Stimulated activated memory B cell treated with anti-CD40 and anti-IgM and Interleukin-4, amounts not matched to agents 10 μg/mL and 1 μg/mL and 100 μg/mL, for 72 hours (primary cell): ENCODE results near the gene NOL12.
"Not testable (repeated sequence)": the region's sequence is repeated elsewhere in the genome, so short reads cannot be mapped to it uniquely, and the experiment has no call there.

Experiments
- ATAC-seq: fragments of 150-1000 bp; cut with Tn5 transposase; 2 replicates; pipeline ENCODE4 v1.10.0; 2021
- H3K27ac Mint-ChIP-seq: one replicate; pipeline ENCODE4 v1.8.0; 2022; ENCODE audit warnings: mild to moderate bottlenecking, mixed read lengths
- H3K27me3 Mint-ChIP-seq: one replicate; pipeline ENCODE4 v1.8.0; 2022; ENCODE audit warnings: mixed read lengths
- H3K36me3 Mint-ChIP-seq: one replicate; pipeline ENCODE4 v1.8.0; 2022; ENCODE audit warnings: mixed read lengths
- H3K4me1 Mint-ChIP-seq: one replicate; pipeline ENCODE4 v1.8.0; 2022; ENCODE audit warnings: mixed read lengths
- H3K4me3 Mint-ChIP-seq: one replicate; pipeline ENCODE4 v1.8.0; 2022; ENCODE audit warnings: mild to moderate bottlenecking, moderate library complexity, mixed read lengths
- H3K9me3 Mint-ChIP-seq: one replicate; pipeline ENCODE4 v1.8.0; 2022; ENCODE audit warnings: mixed read lengths

Gene NOL12

GRCh38 chr22:37655252-37655563, 30.9 kb upstream of the NOL12 start:
- H3K27me3 Mint-ChIP-seq = no peaks in the 10 kb centered on the region
- H3K36me3 Mint-ChIP-seq = peaks cover 33% of the 10 kb centered on the region
- no peaks in the 10 kb centered on the region for H3K9me3 Mint-ChIP-seq
- H3K27ac Mint-ChIP-seq = no peak overlapping the region
- ATAC-seq = no peak
- no peak overlapping the region for H3K4me3 Mint-ChIP-seq
- peaks cover 20% of the 10 kb centered on the region for H3K4me1 Mint-ChIP-seq

DNA sequence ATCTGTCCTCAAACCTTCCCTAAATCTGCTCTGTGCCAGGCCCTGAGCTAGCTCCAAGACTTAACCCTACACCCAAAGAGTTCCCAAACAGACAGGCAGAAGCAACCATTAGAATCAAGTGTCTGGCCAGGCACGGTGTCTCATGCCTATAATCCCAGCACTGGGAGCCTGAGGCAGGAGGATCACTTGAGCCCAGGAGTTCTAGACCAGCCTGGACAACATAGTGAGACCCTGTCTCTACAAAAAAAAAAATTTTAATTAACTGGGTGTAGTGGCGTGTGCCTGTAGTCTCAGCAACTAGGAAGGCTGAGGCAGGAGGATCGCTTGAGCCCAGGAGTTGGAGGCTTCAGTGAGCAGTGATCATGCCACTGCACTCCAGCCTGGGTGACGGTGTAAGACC, 29.6 kb upstream of the NOL12 start:
- H3K4me3 Mint-ChIP-seq, ATAC-seq, H3K27me3 Mint-ChIP-seq, H3K9me3 Mint-ChIP-seq: not testable (repeated sequence)
- peak overlapping the region; percentile 52 for H3K27ac Mint-ChIP-seq
- H3K4me1 Mint-ChIP-seq = peaks cover 34% of the 10 kb centered on the region
- H3K36me3 Mint-ChIP-seq = peaks cover 35% of the 10 kb centered on the region

- Mint-ChIP-seq H3K27me3 (no peaks in the 10 kb centered on the region), H3K36me3 (peaks cover 31% of the 10 kb centered on the region), H3K9me3 (no peaks in the 10 kb centered on the region), H3K27ac (peak overlapping the region; percentile 92), H3K4me3 (peak overlapping the region; percentile 85), H3K4me1 (peaks cover 45% of the 10 kb centered on the region)
- no peak for ATAC-seq
Observed at GRCh38 chr22:37657590-37658132, 28.5 kb upstream of the NOL12 start.

DNA sequence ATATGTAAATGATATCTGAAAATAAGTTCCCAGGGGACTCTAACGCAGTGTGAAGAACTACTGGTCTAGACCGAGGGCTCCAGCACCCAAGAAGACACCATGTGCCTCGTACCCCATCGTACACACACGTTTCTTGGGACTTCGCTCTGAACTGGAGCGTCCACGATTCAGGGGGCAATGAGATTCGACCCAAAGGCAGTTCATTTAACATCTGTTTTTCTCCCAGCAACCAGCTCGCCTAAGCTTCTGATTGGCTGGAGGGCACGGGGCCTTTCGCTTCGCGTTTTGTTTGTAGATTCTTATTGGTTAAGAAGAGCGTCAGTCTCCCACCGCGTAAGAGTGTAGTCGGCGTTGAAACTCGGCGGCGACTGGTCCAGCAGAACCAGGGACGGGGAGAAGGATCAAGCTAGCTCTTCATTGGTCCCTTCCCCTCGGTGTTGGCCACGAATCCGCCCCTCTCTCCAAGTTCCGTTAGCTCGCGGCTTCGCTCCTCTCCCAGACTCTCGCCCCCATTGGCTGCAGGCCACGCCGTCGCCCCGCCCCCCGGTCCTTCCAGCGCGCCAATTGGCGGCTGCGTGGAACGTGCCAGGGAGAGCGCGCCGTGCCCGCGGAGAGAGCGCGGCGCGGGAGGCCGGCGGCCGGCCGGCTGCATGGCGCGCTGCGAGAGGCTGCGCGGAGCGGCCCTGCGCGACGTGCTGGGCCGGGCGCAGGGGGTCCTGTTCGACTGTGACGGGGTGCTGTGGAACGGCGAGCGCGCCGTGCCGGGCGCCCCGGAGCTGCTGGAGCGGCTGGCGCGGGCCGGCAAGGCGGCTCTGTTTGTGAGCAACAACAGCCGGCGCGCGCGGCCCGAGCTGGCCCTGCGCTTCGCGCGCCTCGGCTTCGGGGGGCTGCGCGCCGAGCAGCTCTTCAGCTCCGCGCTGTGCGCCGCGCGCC, 27.7 kb upstream of the NOL12 start, which contains the start of gene PDXP:
Gene PDXP (plus strand): TSS at position 591 of the 933 bp plus-strand sequence. CDS start 60 bp downstream, at position 651.
- Mint-ChIP-seq H3K4me1 (peaks cover 47% of the 10 kb centered on the region), H3K27me3 (no peaks in the 10 kb centered on the region), H3K27ac (peak within 1 kb of the TSS; percentile 92), H3K36me3 (peaks cover 24% of the 10 kb centered on the region), H3K4me3 (peak within 1 kb of the TSS; percentile 85), H3K9me3 (no peaks in the 10 kb centered on the region)
- ATAC-seq = peak; percentile 97

DNA sequence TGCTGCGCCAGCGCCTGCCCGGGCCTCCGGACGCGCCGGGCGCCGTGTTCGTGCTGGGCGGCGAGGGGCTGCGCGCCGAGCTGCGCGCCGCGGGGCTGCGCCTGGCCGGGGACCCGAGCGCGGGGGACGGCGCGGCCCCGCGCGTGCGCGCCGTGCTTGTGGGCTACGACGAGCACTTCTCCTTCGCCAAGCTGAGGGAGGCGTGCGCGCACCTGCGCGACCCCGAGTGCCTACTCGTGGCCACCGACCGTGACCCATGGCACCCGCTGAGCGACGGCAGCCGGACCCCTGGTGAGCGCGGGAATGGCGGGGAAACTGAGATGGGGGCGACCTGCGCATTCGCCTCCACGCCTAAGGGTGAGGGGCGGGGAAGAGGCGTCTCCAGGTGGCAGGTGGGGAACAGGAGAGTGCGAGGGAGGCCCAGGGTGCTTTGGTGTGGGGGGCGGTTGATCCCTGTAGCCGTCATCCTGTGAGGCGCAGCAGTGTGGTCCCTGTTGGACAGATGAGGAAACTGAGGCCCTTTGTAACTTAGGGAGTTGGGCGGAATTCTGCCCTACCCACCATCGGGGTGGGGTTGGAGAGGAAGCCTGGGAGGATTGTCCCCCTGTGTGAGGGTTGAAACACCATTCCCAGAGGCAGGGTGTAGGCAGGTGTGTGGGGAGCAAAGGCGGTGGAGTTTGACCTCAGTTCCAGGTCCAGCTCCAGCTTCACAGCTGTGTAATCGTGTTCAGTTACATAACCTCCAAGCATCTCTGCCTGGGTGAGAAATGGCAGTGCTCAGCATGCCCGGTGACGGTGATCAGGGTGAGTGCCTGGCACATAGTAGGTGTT, 26.9 kb upstream of the NOL12 start:
- H3K9me3 Mint-ChIP-seq = no peaks in the 10 kb centered on the region
- H3K27me3 Mint-ChIP-seq = no peaks in the 10 kb centered on the region
- H3K36me3 Mint-ChIP-seq = peaks cover 15% of the 10 kb centered on the region
- peak overlapping the region; percentile 92 for H3K27ac Mint-ChIP-seq
- peaks cover 50% of the 10 kb centered on the region for H3K4me1 Mint-ChIP-seq
- H3K4me3 Mint-ChIP-seq = peak overlapping the region; percentile 77
- ATAC-seq = peak; percentile 3

DNA sequence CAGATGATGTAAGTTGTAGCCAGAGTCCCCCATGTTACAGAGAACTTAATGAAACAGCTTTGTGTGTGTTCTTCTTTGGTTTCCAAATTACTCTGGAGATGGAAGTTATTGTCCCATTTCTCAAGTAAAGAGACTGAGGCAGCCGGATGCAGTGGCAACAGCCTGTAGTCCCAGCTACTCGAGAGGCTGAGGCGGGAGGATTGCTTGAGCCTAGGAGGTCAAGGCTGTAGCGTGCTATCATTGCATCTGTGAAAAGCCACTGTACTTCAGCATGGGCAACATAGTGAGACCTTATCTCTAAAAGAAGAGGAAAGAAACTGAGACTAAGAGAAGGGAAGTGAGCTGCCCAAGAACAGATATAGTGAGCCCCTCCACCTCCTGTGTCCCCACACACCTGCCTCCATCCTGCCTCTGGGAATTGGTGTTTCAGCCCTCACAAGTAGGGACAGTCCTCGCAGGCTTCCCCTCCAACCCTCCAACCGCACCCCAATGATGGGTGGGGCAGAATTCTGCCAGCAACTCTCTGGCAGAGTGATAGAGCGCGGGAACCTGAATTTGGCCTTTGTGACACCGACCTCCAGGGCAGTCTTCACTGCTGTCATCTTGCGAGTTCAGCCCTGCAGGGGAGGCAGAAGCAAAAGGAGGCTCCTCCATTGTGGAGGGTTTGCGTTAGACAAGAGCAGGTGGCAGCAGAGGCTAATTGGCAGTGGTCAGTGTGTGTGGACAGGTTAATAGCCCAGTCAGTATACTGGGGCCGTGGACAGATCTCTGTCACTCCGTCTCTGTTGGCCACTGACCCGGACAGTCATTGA, 26.0 kb upstream of the NOL12 start:
- no peak for ATAC-seq
- Mint-ChIP-seq H3K27ac (peak overlapping the region; percentile 92), H3K4me3 (peak overlapping the region; percentile 77), H3K36me3 (peaks cover 12% of the 10 kb centered on the region), H3K9me3 (no peaks in the 10 kb centered on the region), H3K27me3 (no peaks in the 10 kb centered on the region), H3K4me1 (peaks cover 50% of the 10 kb centered on the region)

- no peak for ATAC-seq
- Mint-ChIP-seq H3K27me3 (no peaks in the 10 kb centered on the region), H3K36me3 (peaks cover 14% of the 10 kb centered on the region), H3K4me1 (peaks cover 50% of the 10 kb centered on the region), H3K27ac (peak overlapping the region; percentile 92), H3K9me3 (no peaks in the 10 kb centered on the region), H3K4me3 (peak overlapping the region; percentile 77)
Observed at GRCh38 chr22:37660709-37661045, 25.5 kb upstream of the NOL12 start.

DNA sequence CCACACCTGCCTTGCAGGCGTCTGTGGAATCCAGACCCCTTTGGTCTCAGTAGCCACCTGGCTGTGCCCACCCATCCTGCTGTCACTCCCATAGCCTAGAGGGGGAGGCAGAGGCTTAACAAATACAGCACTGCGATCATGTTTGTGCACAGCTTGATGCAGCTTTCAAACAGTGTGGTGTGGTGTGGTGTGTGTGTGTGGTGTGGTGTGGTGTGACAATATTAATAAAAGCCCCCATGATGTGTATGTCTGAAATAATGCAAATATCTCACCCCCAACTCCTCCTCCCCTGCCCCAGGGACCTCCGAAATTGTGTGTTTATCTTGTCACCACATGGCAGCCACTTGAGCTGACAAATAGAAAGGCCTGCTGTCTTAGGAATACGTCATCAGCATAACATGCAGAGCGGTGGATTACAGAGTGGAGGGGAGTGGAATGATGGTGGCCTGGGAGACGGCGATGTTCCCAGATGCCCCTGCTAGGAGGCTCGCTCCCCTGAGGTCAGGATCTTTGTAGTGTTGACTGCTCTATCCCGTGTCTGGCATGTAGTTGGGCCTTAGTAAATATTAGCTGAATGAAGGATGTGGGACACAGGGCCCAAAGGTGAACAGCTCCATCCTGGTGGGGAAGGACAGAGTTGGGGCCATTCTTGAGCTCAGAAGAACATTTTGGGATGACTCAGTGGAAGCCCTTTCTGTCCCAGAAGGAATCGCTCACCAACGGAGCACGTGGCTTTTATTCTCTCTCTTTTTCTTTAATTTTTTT, 24.8 kb upstream of the NOL12 start:
- Mint-ChIP-seq H3K27ac (peak overlapping the region; percentile 92), H3K4me1 (peaks cover 50% of the 10 kb centered on the region), H3K36me3 (peaks cover 21% of the 10 kb centered on the region), H3K27me3 (no peaks in the 10 kb centered on the region), H3K4me3 (peak overlapping the region; percentile 77), H3K9me3 (no peaks in the 10 kb centered on the region)
- ATAC-seq = no peak

DNA sequence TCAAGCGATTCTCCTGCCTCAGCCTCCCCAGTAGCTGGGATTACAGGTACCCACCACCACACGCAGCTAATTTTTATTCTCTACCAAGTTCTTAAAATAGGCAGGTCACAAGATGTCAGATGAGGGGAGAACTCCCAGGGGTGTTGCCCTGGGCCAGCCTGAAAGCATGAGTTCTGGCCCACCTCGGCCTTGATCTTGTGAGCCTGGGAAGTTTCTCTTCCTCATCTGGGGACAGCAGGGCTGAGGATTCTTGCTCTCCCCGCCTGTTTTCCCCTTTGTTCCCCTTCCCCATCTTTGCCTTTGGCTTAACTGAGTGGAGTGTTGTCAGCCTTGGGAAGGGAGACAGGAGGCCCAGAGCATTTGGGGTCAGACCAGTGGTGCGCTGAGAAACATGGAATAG, 24.1 kb upstream of the NOL12 start:
- Mint-ChIP-seq H3K27ac (peak overlapping the region; percentile 92), H3K4me3 (peak overlapping the region; percentile 59), H3K27me3 (no peaks in the 10 kb centered on the region), H3K36me3 (peaks cover 28% of the 10 kb centered on the region), H3K9me3 (no peaks in the 10 kb centered on the region), H3K4me1 (peaks cover 50% of the 10 kb centered on the region)
- no peak for ATAC-seq

- Mint-ChIP-seq H3K27me3 (no peaks in the 10 kb centered on the region), H3K4me3 (peak overlapping the region; percentile 15), H3K27ac (peak overlapping the region; percentile 92), H3K36me3 (peaks cover 28% of the 10 kb centered on the region), H3K4me1 (peaks cover 42% of the 10 kb centered on the region), H3K9me3 (no peaks in the 10 kb centered on the region)
- no peak for ATAC-seq
Observed at GRCh38 chr22:37663521-37664140, 22.5 kb upstream of the NOL12 start.

DNA sequence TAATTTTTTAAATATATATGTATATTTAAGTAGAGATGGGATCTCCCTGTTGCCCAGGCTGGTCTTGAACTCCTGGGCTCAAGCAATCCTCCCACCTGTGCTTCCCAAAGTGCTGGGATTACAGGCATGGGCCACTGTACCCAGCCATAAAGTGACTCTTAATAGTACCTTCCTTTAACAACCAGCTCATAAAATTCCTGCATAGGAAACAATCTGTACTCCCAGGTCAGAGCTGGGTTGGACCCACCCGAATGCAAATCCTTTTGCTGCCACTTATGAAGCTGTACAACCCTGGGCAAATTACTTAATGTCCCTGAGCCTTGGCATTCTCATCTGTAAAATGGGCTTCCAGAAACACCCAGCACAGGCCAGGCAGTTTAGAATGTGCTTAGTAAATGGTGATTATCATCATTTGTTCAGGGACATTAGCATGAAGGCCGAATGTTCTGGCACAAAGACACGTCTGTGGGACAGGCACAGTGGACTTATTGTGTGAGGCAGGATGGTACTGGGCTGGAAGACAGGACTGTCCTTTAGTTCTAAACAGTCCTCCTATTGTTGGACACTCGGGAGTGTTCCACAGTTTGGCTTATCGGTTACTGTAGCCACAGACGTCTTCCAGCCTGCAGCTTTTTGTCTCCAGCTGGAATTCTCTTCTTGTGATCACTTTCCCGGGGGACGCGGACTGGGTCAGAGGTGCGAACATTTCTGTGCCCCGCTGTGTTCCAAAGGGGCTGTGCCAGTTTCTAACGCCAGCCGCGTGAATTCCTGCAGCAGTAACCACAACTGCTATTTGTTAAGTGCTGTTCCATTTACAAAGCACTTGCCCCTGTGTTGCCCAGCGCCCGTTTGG, 21.7 kb upstream of the NOL12 start:
- no peak for ATAC-seq
- peaks cover 37% of the 10 kb centered on the region for H3K4me1 Mint-ChIP-seq
- H3K9me3 Mint-ChIP-seq = no peaks in the 10 kb centered on the region
- H3K36me3 Mint-ChIP-seq = peaks cover 28% of the 10 kb centered on the region
- no peak overlapping the region for H3K27ac Mint-ChIP-seq
- no peaks in the 10 kb centered on the region for H3K27me3 Mint-ChIP-seq
- no peak overlapping the region for H3K4me3 Mint-ChIP-seq

DNA sequence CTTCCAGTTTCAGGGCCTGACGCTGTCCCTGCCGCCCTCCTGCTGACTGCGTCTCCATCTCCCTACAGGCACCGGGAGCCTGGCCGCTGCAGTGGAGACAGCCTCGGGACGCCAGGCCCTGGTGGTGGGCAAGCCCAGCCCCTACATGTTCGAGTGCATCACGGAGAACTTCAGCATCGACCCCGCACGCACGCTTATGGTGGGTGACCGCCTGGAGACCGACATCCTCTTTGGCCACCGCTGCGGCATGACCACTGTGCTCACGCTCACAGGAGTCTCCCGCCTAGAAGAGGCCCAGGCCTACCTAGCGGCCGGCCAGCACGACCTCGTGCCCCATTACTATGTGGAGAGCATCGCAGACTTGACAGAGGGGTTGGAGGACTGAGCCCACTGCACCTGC, 20.7 kb upstream of the NOL12 start:
- no peak for ATAC-seq
- Mint-ChIP-seq H3K4me1 (peaks cover 27% of the 10 kb centered on the region), H3K27me3 (no peaks in the 10 kb centered on the region), H3K9me3 (no peaks in the 10 kb centered on the region), H3K27ac (no peak overlapping the region), H3K4me3 (no peak overlapping the region), H3K36me3 (peaks cover 28% of the 10 kb centered on the region)

- H3K9me3 Mint-ChIP-seq = no peaks in the 10 kb centered on the region
- peaks cover 35% of the 10 kb centered on the region for H3K4me1 Mint-ChIP-seq
- H3K27ac Mint-ChIP-seq = no peak overlapping the region
- H3K4me3 Mint-ChIP-seq = no peak overlapping the region
- H3K27me3 Mint-ChIP-seq = no peaks in the 10 kb centered on the region
- peaks cover 16% of the 10 kb centered on the region for H3K36me3 Mint-ChIP-seq
- ATAC-seq = no peak
Observed at GRCh38 chr22:37669586-37669985, 16.6 kb upstream of the NOL12 start.
